ENCODE results near the gene TMEM178B.
"Not testable (repeated sequence)": the region's sequence is repeated elsewhere in the genome, so short reads cannot be mapped to it uniquely, and the experiment has no call there.

TMEM178B gene

DNA sequence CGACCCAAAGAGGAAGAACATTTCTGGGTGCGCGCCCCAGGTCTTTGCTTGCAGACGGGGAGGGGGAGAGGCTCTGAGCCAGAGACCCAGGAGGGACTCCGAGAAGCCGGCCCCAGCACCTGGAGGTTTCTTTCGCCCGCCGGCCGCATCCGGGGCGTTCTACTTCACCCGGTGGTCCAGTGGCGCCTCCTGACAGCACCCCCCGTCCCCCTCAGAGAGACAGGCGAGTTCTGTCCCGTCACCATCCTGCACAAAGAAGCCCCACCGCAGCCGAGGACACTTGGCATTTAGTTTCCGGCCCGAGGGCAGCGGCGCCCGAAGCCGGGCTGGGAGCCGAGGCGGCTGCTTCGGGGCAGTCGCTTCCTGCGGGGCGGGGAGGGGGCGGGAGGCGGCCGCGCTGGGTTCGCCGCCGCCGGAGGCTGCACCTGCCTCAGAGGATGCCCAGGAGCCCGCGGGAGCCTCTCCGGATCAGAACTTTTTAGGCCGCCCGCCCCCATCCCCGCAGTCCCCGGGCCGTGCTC lies at the start of gene TMEM178B:
Gene TMEM178B (plus strand): TSS at position 424 of the 521 bp plus-strand sequence.
- in situ Hi-C loops (cut with MboI; ENCODE audit: low sequenced_read_pairs): no loop called here

DNA sequence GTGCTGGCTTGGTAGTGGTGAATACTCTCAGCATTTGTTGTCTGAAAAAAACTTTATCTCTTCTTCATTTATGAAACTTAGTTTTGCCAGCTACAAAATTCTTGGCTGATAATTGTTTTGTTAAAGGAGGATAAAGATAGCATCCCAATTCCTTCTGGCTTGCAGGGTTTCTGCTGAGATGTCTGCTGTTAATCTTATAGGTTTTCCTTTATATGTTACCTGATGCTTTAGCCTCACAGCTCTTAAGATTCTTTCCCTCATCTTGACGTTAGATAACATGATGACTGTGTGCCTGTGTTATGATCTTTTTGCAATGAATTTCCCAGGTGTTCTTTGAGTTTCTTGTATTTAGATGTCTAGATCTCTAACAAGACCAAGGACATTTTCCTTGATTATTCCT lies 49.2 kb upstream of the TMEM178B start:
- in situ Hi-C loops (cut with MboI; ENCODE audit: low sequenced_read_pairs): no loop called here

DNA sequence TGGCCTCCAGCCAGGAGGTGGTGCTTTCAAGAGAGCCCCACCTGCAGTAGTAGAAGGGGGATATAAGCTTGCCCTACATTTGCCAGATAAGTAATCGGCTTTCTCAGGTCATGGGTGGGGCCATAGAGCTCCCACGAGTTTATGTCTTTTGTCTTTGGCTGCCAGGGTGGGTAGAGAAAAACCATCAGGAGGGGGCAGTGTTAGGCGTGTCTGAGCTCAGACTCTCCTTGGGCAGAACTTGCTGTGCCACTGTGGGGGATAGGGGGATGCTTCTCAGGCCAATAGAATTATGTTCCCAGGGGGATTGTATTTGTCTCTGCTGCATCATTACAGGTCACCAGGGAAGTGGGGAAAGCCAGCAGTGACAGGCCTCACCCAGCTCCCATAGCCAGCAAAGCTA lies 46.8 kb upstream of the TMEM178B start:
- in situ Hi-C loops (cut with MboI; ENCODE audit: low sequenced_read_pairs): no loop called here

DNA sequence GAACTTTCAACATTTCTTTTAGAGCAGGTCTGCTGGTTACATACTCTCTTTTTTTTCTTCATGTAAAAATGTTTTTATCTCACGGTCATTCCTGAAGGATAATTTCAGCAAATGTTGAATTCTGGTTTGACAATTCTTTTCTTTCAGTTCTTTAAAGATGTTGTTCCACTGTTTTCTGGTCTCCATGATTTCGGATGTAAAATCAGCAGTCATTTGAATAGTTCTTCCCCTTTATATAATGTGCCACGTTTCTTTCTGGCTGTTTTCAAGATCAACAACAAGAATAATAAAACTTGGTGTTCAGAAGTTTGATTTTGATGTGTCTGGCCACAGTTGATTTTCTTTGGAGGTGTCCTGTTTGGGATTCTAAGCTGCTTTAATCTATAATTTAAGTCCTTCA lies 45.1 kb upstream of the TMEM178B start:
- in situ Hi-C loops (cut with MboI; ENCODE audit: low sequenced_read_pairs): no loop called here

DNA sequence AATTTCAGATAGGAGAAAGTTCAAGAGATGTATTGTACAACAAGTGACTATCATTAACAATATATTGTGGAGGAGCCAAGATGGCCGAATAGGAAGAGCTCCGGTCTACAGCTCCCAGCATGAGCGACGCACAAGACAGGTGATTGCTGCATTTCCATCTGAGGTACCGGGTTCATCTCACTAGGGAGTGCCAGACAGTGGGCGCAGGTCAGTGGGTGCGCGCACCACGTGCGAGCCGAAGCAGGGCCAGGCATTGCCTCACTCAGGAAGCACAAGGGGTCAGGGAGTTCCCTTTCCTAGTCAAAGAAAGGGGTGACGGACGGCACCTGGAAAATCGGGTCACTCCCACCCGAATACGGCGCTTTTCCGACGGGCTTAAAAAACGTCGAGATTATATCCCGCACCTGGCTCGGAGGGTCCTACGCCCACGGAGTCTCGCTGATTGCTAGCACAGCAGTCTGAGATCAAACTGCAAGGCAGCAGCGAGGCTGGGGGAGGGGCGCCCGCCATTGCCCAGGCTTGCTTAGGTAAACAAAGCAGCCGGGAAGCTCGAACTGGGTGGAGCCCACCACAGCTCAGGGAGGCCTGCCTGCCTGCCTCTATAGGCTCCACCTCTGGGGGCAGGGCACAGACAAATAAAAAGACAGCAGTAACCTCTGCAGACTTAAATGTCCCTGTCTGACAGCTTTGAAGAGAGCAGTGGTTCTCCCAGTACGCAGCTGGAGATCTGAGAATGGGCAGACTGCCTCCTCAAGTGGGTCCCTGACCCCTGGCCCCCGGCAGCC lies 41.1 kb upstream of the TMEM178B start:
- in situ Hi-C loops (cut with MboI; ENCODE audit: low sequenced_read_pairs): not testable (repeated sequence)

DNA sequence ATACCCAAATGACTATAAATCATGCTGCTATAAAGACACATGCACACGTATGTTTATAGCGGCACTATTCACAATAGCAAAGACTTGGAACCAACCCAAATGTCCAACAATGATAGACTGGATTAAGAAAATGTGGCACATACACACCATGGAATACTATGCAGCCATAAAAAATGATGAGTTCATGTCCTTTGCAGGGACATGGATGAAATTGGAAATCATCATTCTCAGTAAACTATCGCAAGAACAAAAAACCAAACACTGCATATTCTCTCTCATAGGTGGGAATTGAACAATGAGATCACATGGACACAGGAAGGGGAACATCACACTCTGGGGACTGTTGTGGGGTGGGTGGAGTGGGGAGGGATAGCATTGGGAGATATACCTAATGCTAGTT lies 35.8 kb upstream of the TMEM178B start:
- in situ Hi-C loops (cut with MboI; ENCODE audit: low sequenced_read_pairs): not testable (repeated sequence)

DNA sequence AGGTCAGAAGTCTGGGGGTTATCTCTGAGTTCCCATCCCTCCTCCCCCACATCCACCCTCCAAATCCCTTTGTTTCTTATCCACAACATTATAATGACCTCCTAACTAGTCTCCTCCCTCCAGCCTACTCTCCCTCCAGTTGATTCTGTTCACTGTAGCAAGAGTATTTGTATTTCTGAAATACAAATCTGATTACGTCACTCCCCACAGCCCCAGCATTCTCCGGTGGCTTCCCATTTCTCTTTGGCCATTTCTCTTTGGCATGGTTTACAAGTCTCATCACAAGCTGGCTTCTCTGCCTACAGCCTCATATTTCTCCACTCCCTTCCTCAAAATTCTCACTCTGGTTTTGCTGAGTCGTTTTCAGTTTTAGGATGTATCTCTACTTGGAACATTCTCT lies 34.5 kb upstream of the TMEM178B start:
- in situ Hi-C loops (cut with MboI; ENCODE audit: low sequenced_read_pairs): no loop called here

DNA sequence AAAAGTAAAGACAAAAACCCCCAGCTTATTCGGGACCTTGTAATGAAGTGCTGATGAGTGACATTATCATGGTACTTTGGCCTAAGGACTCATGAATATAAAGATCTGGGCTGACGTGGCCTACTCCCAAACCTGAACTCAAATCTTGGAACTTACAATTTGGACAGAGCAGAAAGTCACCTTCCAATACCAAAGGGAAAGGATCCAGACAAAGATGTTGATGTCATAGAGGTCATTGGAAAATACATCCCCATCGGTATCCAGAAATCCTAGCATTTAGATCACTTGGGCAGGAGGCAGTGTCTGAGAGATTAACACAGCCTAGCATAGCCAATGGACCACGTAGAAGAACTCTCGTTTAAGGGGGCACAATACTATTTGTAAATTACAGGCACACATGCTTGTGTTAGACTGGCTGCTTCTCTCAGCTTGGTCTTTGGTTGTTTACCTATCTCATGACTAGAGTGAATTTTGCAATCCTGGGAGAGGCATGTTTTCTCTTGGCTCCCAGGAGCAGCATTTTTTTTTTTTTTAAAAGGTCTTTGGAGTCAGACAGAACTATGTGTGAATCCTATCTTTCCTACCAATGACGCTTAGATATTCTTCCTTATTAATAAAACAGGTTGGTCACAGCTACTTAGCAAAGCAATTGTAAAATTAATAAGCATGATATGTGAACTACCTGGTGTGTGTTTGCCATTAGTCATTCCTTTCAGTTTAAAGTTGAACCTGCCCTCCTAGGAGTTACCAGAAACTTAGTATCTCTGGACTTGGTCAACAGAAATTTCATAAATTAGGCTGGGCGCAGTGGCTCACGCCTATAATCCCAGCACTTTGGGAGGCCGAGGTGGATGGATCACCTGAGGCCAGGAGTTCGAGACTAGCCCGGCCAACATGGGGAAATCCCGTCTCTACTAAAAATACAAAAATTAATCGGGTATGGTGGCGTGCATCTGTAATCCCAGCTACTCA lies 31.4 kb upstream of the TMEM178B start:
- in situ Hi-C loops (cut with MboI; ENCODE audit: low sequenced_read_pairs): no loop called here

DNA sequence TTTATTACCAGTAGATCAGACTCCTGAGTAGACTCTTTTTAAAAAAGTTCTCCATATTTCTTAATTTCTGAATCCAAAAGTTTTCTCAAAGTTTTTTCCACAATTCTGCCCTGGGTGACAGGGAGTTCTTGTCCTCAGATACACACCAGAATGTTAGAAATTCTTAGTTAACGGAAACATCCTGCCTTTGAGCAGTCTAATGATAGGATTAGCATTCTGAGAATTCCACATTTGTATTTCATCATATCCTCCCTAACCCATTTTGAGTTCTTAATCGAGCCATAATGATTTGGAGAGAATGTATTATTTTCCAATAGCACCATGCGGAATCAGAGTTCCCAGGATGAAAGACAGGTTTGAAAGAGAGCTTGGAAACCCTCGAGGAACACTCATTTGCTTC lies 30.2 kb upstream of the TMEM178B start:
- in situ Hi-C loops (cut with MboI; ENCODE audit: low sequenced_read_pairs): no loop called here

DNA sequence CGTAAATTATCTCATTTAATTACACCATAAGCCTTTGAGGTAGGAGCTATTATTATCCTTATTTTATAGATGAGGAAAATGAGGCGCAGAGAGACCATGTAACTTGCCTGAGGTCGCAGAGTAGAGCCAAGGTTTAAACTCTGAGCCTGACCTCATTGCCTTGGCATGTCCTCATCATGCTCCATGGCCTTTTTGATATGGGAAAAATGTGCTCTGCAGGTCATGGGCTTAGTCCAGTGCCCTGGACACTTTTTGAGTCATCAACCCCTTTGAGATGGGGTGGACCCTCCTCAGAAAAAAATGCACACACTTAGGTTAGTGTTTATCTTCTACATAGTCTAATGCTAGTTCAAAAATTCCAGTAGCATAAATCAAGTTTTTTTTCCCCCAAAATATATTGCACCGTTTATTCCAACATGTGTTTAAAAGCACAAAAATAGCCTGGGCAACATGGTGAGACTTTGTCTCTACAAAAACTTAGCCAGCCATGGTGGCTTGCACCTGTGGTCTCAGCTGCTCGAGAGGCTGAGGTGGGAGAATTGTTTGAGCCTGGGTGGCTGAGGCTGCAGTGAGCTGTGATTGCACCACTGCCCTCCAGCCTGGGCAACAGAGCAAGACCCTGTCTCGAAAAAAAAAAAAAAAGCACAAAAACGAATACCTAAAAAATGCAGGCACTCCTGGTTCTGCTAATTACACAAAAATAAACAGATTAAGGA lies 28.6 kb upstream of the TMEM178B start:
- in situ Hi-C loops (cut with MboI; ENCODE audit: low sequenced_read_pairs): no loop called here

DNA sequence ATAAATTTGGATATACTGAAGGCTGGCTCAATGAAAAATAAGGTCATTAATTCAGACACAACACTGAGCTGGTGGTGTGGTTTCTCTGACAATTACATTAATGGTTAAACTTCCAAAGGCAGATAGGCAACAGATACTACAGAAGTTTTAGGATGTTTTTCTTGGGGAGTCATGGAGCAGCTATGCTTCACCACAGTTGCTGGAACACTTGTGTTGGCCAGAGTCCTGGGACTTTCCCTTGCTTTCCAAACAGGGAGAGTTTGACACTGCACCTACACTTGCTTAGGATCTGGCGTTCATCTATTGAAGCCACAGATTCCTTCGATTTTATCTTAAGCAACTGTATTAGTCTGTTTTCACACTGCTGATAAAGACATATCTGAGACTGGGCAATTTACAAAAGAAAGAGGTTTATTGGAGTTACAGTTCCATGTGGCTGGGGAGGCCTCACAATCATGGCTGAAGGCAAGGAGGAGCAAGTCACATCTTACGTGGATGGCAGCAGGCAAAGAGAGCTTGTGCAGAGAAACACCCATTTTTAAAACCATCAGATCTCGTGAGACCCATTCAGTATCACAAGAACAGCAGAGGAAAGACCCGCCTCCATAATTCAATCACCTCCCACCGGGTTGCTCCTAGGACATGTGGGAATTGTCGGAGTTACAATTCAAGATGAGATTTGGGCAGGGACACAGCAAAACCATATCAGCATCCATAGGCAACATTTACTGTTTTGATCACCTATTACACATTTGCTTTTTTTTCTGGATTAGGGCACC lies 27.8 kb upstream of the TMEM178B start:
- in situ Hi-C loops (cut with MboI; ENCODE audit: low sequenced_read_pairs): no loop called here

DNA sequence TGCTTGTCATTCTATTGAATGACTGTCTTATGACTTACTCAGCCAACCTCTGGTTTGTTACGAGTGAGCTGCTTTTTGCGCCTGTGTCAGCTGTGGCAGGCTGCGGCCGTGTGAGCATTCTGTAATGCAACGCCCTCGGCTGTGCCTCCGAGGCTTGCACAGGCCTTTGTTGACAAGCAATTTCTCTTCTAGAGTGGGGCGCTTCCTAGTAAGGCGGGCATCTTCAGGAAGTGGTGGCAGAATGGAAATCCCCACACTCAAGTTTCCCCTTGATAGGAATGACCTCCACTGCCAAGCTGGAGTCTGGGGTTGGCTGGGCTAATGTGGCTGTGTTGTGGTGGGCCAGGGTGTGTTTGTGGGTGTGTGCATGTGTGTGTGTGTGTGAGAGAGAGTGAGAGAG lies 20.2 kb upstream of the TMEM178B start:
- in situ Hi-C loops (cut with MboI; ENCODE audit: low sequenced_read_pairs): no loop called here

DNA sequence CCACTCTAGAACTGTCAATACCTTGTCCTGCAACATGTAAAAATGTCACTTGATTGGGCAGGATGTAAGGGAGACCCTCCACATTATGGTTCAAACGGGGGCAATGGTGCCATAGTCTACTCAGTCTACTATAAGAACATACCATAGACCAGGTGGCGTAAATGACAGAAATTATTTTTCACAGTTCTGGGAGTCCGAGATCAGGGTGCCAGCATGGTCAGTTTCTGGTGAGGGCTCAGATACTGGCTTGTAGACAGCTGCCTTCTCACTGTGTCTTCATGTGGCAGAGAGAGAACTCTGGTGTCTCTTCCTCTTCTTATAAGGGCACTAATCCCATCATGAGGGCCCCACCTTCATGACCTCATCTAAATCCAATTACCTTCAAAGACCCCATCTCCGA lies 18.7 kb upstream of the TMEM178B start:
- in situ Hi-C loops (cut with MboI; ENCODE audit: low sequenced_read_pairs): no loop called here

DNA sequence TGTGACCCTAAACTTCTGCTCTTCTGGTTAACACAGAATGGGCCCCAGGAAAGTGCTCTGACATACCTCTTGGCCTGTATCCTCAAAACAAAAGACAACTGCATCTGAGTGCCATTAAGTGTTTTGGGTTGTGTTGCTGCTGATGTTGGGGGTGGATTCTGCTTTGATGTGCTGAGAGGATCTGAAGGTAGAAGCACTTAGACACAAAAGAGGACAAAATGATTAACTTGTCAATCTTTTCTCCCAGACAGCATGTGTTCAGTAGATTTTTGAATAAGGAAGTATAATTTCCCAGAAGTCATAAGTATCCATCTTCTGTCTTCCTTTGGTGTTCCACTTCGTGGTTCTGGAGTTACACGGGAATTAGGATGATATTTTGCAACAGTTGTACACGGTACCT lies 16.1 kb upstream of the TMEM178B start:
- in situ Hi-C loops (cut with MboI; ENCODE audit: low sequenced_read_pairs): no loop called here

DNA sequence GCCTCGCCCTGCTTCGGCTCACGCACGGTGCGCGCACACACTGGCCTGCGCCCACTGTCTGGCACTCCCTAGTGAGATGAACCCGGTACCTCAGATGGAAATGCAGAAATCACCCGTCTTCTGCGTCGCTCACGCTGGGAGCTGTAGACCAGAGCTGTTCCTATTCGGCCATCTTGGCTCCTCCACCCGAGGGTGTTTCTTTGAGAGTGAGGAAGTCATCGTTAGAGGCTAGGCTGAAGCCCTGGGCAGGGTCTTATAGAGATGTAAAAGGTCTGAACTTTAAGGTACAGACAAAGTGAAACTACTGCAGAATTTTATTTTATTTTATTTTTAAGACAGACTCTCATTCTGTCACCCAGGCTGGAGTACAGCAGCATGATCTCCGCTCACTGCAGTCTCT lies 6.0 kb upstream of the TMEM178B start:
- in situ Hi-C loops (cut with MboI; ENCODE audit: low sequenced_read_pairs): not testable (repeated sequence)

DNA sequence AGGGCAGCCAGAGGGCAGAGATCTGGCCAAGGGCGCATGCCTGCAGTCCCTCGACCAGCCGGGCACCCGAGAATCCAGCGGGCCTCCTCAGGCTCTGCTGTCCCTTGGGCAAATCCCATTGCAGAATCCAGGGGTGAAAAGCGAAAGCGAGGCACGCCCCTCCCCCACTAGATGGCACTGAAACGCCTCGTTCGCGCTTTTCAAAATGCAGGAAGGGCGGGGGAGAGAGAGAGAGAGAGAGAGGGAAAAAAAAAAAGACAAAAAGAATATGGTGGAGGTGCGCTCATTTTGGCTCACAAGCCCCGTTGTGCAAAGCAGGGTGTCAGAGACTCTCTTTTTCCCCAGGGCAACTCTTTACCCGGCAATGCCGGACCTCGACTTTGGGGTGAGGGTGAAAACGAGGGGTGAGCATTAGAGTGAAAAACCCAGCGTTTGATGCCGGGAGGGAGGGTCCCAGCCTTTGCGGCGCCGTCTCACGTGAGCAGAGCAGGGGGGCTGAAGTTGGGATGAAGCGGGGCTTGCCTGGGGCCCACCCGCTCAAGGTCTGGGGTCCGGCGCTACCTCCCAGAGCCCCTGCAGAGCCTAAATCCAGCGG lies 2.5 kb upstream of the TMEM178B start:
- in situ Hi-C loops (cut with MboI; ENCODE audit: low sequenced_read_pairs): no loop called here

DNA sequence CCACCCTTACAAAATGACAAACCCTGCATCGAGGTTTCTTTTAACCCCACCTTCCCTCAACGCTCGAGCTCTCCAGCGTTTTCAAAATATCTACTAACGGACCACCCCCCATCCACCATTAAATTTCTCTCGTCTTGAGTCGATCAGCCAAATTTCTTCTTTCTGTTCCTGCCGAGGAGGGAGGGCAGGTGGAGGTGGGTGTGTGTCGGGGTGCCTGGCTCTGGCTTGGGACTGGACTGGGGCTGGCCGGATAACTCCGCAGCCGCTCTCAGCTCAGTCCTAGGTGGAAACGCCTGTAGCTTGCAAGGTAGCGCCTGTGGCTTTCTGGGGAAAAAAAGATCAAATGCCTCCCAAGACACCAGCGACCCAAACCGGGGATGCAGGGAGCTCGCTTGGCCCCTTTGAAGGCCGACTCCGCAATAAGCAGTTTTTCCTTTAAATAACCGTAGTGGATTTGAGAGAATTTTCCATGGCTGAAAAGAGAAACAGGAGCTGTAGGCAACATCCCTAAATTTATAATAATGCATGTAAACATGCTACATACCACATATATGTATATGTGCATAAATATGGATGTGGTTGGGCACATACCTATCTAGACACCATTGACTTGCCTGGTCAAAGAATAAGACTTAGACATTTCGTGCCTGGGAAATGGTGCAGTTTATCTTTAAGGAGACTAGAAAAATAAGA lies 1.9 kb upstream of the TMEM178B start:
- in situ Hi-C loops (cut with MboI; ENCODE audit: low sequenced_read_pairs): no loop called here

DNA sequence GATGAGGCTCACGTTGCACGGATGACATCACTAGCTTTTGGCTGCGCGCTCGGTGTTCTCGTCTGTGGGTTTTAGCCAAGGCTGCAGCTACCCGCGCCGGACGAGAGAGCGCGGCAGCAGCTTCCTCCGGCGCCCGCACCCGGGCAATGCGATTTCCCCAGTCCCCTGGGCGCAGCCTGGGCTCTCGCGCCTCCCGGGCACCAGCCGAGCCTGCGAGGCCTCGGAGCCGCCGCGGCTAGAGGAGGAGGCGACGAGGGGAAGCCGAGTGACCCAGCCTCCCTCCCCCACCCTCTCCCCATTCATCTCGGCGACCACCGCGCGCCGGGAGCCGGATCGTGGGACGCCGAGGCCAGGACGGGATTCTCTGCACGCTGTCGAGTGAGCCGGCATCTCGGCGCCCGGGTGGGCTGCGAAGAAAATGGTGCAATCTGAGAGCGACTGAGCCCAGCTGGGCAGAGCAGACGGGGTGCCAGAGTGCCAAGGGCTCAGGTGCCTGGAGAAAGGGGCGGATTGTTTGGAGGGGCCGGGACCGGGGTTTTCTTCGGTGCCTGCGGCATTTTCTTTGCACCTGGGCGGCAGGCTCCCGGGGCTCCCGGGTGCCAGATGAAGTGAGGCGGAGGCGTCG lies 1.2 kb upstream of the TMEM178B start:
- in situ Hi-C loops (cut with MboI; ENCODE audit: low sequenced_read_pairs): no loop called here

DNA sequence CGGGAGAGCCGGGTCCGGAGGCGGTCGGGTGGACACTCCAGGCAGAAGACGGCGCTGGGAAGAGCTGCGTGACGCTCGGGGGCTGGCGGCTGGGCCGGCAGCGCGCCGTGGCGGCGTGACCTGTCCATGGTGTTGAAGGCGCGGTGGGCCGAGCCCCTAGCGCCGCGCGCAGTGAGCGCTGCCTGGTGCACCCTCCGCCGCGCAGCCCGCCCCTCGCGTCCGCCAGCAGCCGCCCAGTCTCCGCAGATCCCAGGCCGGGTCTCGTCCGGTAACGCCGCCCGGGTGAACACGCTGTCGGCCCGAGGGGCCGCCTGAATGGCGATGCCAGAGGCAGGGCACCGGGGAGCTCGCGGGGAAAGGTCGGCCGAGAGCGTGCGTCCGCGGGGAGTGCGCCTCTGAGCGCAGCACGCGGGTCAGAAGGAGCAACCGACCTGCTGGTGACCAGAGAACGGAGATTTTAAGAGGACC lies 657 bp upstream of the TMEM178B start:
- in situ Hi-C loops (cut with MboI; ENCODE audit: low sequenced_read_pairs): no loop called here
